HEK293T (cell line): ENCODE data around the gene OR10A3.

Experiments
- ARNT ChIP-seq: fragments of 450-650 bp; IDR thresholded peaks from 2 replicates; pipeline ENCODE4 v1.6.1; 2017; ENCODE audit warnings: mild to moderate bottlenecking
- FOXK2 ChIP-seq: fragments of 450-650 bp; IDR thresholded peaks from 2 replicates; pipeline ENCODE4 v1.6.1; 2016; ENCODE audit warnings: mild to moderate bottlenecking
- FOXM1 ChIP-seq: fragments of 450-650 bp; IDR thresholded peaks from 2 replicates; pipeline ENCODE4 v1.6.1; 2017; ENCODE audit warnings: mild to moderate bottlenecking, borderline replicate concordance
- SUZ12 ChIP-seq: fragments of 450-650 bp; IDR thresholded peaks from 2 replicates; pipeline ENCODE4 v1.6.1; 2016; ENCODE audit warnings: mild to moderate bottlenecking

GRCh38 chr11:7964873-7965272 is 23.4 kb upstream of the OR10A3 start:
- TF ChIP-seq ARNT (no peak), FOXM1 (no peak), SUZ12 (no peak), FOXK2 (no peak)
